GM12892 (cell line): ENCODE results near the gene RIBC2.

Experiments used
- POLR2A ChIP-seq: IDR thresholded peaks from 2 replicates; pipeline ENCODE4 v1.6.1; 2011; ENCODE audit warnings: low read depth, low read length, control low read depth
- TAF1 ChIP-seq: IDR thresholded peaks from 2 replicates; pipeline ENCODE4 v1.6.1; 2011; ENCODE audit warnings: low read depth, mild to moderate bottlenecking, control low read depth, low read length, borderline replicate concordance

GRCh38 chr22:45441138-45441537, 27.6 kb downstream of the RIBC2 start:
- TF ChIP-seq POLR2A (no peak), TAF1 (no peak)
